SK-N-SH (cell line): ENCODE data around the gene ADAP1. TPM values are rescaled to one million over a fixed set of nuclear protein-coding genes. Genes with fewer than 3 reads are reported as not detected.

Experiments used
- CTCF ChIA-PET: fragments of 300-600, 350-600 bp; formaldehyde crosslinking; extraction: SDS; loops from one replicate; lab custom pipeline; 2021; lab: Yijun Ruan, JAX
- POLR2A ChIA-PET: fragments of 350-600 bp; sonication (Branson Sonifier 250); formaldehyde crosslinking; extraction: SDS; loops from one replicate; lab custom pipeline; 2020; ENCODE audit warnings: antibody characterized with exemption, inconsistent platforms; lab: Yijun Ruan, JAX
- DNase-seq: peaks from one replicate; pipeline ENCODE4 v3.0.0; 2012
- H2AFZ ChIP-seq: fragments of 200-600 bp; sonication (generic); 2 replicates; pipeline ENCODE4 v1.8.1; 2016; ENCODE audit warnings: antibody characterized with exemption, mild to moderate bottlenecking, low read depth
- H3F3A ChIP-seq: fragments of 200-600 bp; sonication (generic); replicated peaks from 2 replicates; pipeline ENCODE3; 2016; ENCODE audit warnings: antibody characterized with exemption, mild to moderate bottlenecking; ENCODE audit not compliant: insufficient read depth
- H3K27ac ChIP-seq, 2 experiments: fragments of 200-500 bp in 1 of 2; fragments of 200-600 bp in 1 of 2; sonication (Bioruptor generic) in 1 of 2; sonication (generic), shearing (Covaris generic) in 1 of 2; 2 replicates each; pipeline versions ENCODE4 v1.5.1 to v1.6.1; 2014 to 2016; ENCODE audit warnings: low read depth in 2 of 2, inconsistent platforms in 1 of 2, low read length in 1 of 2, mild to moderate bottlenecking in 1 of 2, mixed read lengths in 1 of 2
- H3K27me3 ChIP-seq: fragments of 200-600 bp; sonication (generic), shearing (Covaris generic); 2 replicates; pipeline ENCODE4 v1.6.1; 2016; ENCODE audit warnings: mixed run types; ENCODE audit not compliant: insufficient read depth
- H3K36me3 ChIP-seq, 2 experiments: fragments of 200-500 bp in 1 of 2; fragments of 200-600 bp in 1 of 2; sonication (Bioruptor generic) in 1 of 2; sonication (generic) in 1 of 2; replicated peaks in 1 of 2; 2 replicates each; pipeline versions ENCODE3 to v1.5.1; 2014 to 2016; ENCODE audit warnings: low read length in 1 of 2, mild to moderate bottlenecking in 1 of 2; ENCODE audit not compliant: insufficient read depth in 2 of 2, control insufficient read depth in 1 of 2
- H3K4me1 ChIP-seq, 2 experiments: fragments of 200-500 bp in 1 of 2; fragments of 200-600 bp in 1 of 2; sonication (Bioruptor generic) in 1 of 2; sonication (generic), shearing (Covaris generic) in 1 of 2; 2 replicates each; pipeline versions ENCODE4 v1.5.1 to v1.6.1; 2014 to 2016; ENCODE audit warnings: low read depth in 1 of 2, low read length in 1 of 2, mixed run types in 1 of 2; ENCODE audit not compliant: insufficient read depth in 2 of 2, control insufficient read depth in 1 of 2
- H3K4me2 ChIP-seq: fragments of 200-600 bp; sonication (generic), shearing (Covaris generic); 2 replicates; pipeline ENCODE4 v1.6.1; 2017; ENCODE audit warnings: mixed run types
- H3K4me3 ChIP-seq, 2 experiments: fragments of 200-500 bp in 1 of 2; fragments of 200-600 bp in 1 of 2; sonication (Bioruptor generic) in 1 of 2; sonication (generic), shearing (Covaris generic) in 1 of 2; 2 replicates each; pipeline versions ENCODE4 v1.5.1 to v1.8.1; 2014 to 2016; ENCODE audit warnings: low read depth in 2 of 2, inconsistent platforms in 1 of 2, low read length in 1 of 2, mild to moderate bottlenecking in 1 of 2, mixed read lengths in 1 of 2, moderate library complexity in 1 of 2
- H3K79me2 ChIP-seq: fragments of 200-600 bp; sonication (generic); 2 replicates; pipeline ENCODE4 v1.8.1; 2017; ENCODE audit warnings: mild to moderate bottlenecking; ENCODE audit not compliant: insufficient read depth
- H3K9ac ChIP-seq: fragments of 200-600 bp; sonication (generic); 2 replicates; pipeline ENCODE4 v1.6.1; 2017; ENCODE audit warnings: mixed run types
- H3K9me2 ChIP-seq: fragments of 200-600 bp; sonication (generic); 2 replicates; pipeline ENCODE4 v1.6.1; 2017; ENCODE audit warnings: mixed run types
- H3K9me3 ChIP-seq: fragments of 200-600 bp; sonication (generic); 2 replicates; pipeline ENCODE4 v1.6.1; 2017; ENCODE audit warnings: mixed run types, mild to moderate bottlenecking, moderate library complexity
- H4K20me1 ChIP-seq: fragments of 200-600 bp; sonication (generic); 2 replicates; pipeline ENCODE4 v1.6.1; 2017; ENCODE audit warnings: mild to moderate bottlenecking, mixed run types; ENCODE audit not compliant: insufficient read depth
- EP300 ChIP-seq, 2 experiments: IDR thresholded peaks; 2 replicates each; pipeline versions ENCODE4 v1.4.0 to v1.6.1; 2012; ENCODE audit warnings: borderline replicate concordance in 1 of 2, low read depth in 1 of 2, low read length in 1 of 2
- EZH2phosphoT487 ChIP-seq: fragments of 200-600 bp; sonication (generic); IDR thresholded peaks from 2 replicates; pipeline ENCODE4 v1.6.1; 2017; ENCODE audit warnings: low read depth, mixed run types, mild to moderate bottlenecking, antibody characterized with exemption, moderate library complexity, borderline replicate concordance
- FOSL2 ChIP-seq: IDR thresholded peaks from 2 replicates; pipeline ENCODE4 v1.4.0; 2012; ENCODE audit warnings: low read depth, mild to moderate bottlenecking, moderate library complexity, borderline replicate concordance
- FOXJ3 ChIP-seq: sonication (generic); formaldehyde crosslinking; IDR thresholded peaks from 2 replicates; pipeline ENCODE4 v1.5.1; 2020; ENCODE audit warnings: mild to moderate bottlenecking, missing genetic modification reagents
- JUND ChIP-seq: IDR thresholded peaks from 2 replicates; pipeline ENCODE4 v1.4.0; 2012
- MXI1 ChIP-seq: IDR thresholded peaks from 2 replicates; pipeline ENCODE4 v1.6.1; 2012; ENCODE audit warnings: mild to moderate bottlenecking, low read depth, low read length, improper control_type of control experiment
- NFIC ChIP-seq: IDR thresholded peaks from 2 replicates; pipeline ENCODE4 v1.4.0; 2012; ENCODE audit warnings: borderline replicate concordance
- POLR2AphosphoS5 ChIP-seq: IDR thresholded peaks from 2 replicates; pipeline ENCODE4 v1.6.1; 2012; ENCODE audit warnings: low read depth, low read length
- RCOR1 ChIP-seq: fragments of 150-350 bp; IDR thresholded peaks from 2 replicates; pipeline ENCODE4 v1.6.1; 2017; ENCODE audit warnings: antibody characterized with exemption, low read length
- RFX5 ChIP-seq: IDR thresholded peaks from 2 replicates; pipeline ENCODE4 v1.6.1; 2012; ENCODE audit warnings: mild to moderate bottlenecking, improper control_type of control experiment, low read length
- RXRA ChIP-seq: IDR thresholded peaks from 2 replicates; pipeline ENCODE4 v1.4.0; 2012; ENCODE audit warnings: low read depth, mild to moderate bottlenecking, borderline replicate concordance
- SIN3A ChIP-seq: IDR thresholded peaks from 2 replicates; pipeline ENCODE4 v1.6.1; 2012; ENCODE audit warnings: low read depth, mild to moderate bottlenecking, low read length, moderate library complexity, borderline replicate concordance
- SMC3 ChIP-seq: IDR thresholded peaks from 2 replicates; pipeline ENCODE4 v1.6.1; 2012; ENCODE audit warnings: low read depth, low read length, improper control_type of control experiment
- TAF1 ChIP-seq: IDR thresholded peaks from 2 replicates; pipeline ENCODE4 v1.6.1; 2012; ENCODE audit warnings: low read depth, mild to moderate bottlenecking, low read length, moderate library complexity, borderline replicate concordance
- TCF12 ChIP-seq: IDR thresholded peaks from 2 replicates; pipeline ENCODE4 v1.4.0; 2012
- WGBS: methylation state at CpG from one replicate; pipeline ENCODE4 v1.1.6; 2017; ENCODE audit warnings: low lambda C conversion rate; 5-methylcytosine and 5-hydroxymethylcytosine counted together
- polyA plus RNA-seq, 3 experiments: library from polyadenylated mRNA; depleted of rRNA; stranded (reverse); fragments of >200 nt; gene quantifications; 2 replicates each; pipeline ENCODE4 v1.2.3, GENCODE V29; 2012
- TF ChIP-seq, protein P1 (sequence below): fragments of 150-350 bp; IDR thresholded peaks from 2 replicates; pipeline ENCODE4 v1.6.1; 2017; ENCODE audit warnings: antibody characterized with exemption, low read length, low read depth, borderline replicate concordance
- TF ChIP-seq, protein P2 (sequence below): IDR thresholded peaks from 2 replicates; pipeline ENCODE4 v1.4.0; 2012; ENCODE audit warnings: low read depth
- TF ChIP-seq, protein P3 (sequence below): IDR thresholded peaks from 2 replicates; pipeline ENCODE4 v1.4.0; 2012; ENCODE audit warnings: low read depth, borderline replicate concordance
- TF ChIP-seq, protein P4 (sequence below): IDR thresholded peaks from 2 replicates; pipeline ENCODE4 v1.6.1; 2012; ENCODE audit warnings: mild to moderate bottlenecking, low read depth, low read length, moderate library complexity

ADAP1 gene
- polyA plus RNA-seq, 1 of the 3 experiments (the other 2 are of a cell fraction) = 3.2 TPM

DNA sequence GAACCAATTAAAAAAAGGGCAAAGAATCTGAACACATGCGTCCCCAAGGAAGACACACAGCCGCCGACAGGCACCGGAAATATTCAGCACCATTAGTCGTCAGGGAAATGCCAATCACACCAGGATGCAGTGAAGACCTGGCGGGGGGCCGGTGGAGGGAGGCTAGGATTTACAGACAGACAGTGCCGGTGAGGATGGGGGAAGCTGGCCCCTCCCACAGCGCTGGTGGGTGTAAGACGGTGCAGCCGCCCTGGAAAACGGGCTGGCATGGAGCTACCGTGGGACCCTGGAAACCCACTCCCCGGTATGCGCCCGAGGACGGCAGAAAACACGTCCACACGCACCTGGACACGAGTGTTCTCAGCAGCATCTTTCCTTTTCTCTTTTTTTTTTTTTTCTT, 4.8 kb upstream of the ADAP1 start:
- ChIA-PET POLR2A (no interaction called here), CTCF (interaction anchor here (1.0 to 11.7 kb wide), 6 partner anchors 15 to 638 kb away, joined by 3 to 99 read pairs (median 7); partner anchors contain the start of gene COX19)
- peaks cover under 1% of the 10 kb centered on the region; the same call in 1 of the 2 replicates for H4K20me1 ChIP-seq
- H3K79me2 ChIP-seq = no peaks in the 10 kb centered on the region
- no peak overlapping the region for H3K27ac ChIP-seq
- H3K9me3 ChIP-seq = no peaks in the 10 kb centered on the region
- no peak overlapping the region for H3K4me3 ChIP-seq
- no peaks in the 10 kb centered on the region for H3K9me2 ChIP-seq
- H3K4me2 ChIP-seq = no peak overlapping the region
- no peaks in the 10 kb centered on the region for H3K36me3 ChIP-seq
- H3K27me3 ChIP-seq = peaks cover 7% of the 10 kb centered on the region; the same call in 1 of the 2 replicates
- H2AFZ ChIP-seq = no peak overlapping the region
- H3K4me1 ChIP-seq = peaks cover 0 to 11% of the 10 kb centered on the region in 2 experiments; a peak in 1 of 4 replicates
- TF ChIP-seq TAF1 (no peak), FOXJ3 (CRISPR knock-in tag) (no peak), MXI1 (no peak), NFIC (no peak), FOSL2 (no peak), RCOR1 (no peak), SMC3 (no peak), RFX5 (no peak), JUND (no peak)
- TF ChIP-seq, protein P1, sequence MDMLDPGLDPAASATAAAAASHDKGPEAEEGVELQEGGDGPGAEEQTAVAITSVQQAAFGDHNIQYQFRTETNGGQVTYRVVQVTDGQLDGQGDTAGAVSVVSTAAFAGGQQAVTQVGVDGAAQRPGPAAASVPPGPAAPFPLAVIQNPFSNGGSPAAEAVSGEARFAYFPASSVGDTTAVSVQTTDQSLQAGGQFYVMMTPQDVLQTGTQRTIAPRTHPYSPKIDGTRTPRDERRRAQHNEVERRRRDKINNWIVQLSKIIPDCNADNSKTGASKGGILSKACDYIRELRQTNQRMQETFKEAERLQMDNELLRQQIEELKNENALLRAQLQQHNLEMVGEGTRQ = no peak
- TF ChIP-seq, protein P2, sequence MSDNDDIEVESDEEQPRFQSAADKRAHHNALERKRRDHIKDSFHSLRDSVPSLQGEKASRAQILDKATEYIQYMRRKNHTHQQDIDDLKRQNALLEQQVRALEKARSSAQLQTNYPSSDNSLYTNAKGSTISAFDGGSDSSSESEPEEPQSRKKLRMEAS = no peak
- H3K9ac ChIP-seq = no peak overlapping the region
- H3F3A ChIP-seq = peaks cover under 1% of the 10 kb centered on the region
- peak; percentile 42 for DNase-seq
- WGBS = 87% methylated on average over 20 of the region's 20 CpGs

DNA sequence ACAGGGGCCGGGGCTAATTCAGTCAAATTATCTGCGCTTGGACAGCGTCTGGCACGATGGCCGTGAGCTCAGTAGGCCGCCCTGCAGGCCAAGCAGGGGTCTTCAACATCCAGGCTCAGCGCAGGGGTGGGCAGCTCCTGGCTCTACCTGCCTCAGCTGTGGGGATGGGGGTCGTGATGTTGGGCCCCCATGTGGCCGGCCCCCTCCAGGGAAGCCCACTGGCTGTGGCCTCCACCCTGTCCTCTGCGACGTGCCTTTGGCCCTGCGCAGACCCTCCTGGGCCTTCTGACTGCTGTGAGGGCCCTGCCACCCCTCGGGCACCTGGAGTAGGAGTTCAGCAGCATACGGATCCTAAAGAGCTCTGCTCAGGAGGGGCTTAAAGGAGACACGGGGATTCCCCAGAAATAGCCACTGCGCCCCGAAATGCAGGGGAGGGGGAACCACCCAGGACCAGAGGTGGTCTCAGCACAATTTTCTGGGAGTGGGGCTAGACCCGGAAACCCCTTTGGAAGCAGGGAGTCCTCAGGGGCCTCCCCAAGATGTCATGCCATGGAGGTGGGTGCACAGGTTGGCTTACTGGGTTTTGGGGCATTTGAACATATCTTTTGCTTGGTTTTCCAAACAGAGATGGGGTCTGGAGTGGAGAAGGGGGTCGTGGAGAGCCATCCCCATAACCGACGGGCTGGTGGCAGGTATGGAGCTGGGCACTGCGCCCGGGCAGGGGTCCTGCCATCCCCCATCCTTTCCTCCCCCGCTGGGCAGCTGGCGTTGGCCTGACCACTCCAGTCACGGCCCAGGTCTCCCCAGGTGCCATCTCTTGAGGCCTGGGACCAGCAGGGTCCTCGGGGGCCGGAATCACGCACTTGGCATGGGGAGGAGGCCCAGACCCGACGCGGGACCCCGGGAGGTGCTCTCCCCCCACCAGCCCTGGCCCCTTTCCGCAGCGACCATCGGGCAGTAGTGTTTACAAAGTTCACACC, 4.0 kb upstream of the ADAP1 start:
- H3K4me1 ChIP-seq = peaks cover 0 to 10% of the 10 kb centered on the region in 2 experiments; a peak in 1 of 4 replicates
- no peak overlapping the region for H3K9ac ChIP-seq
- no peak overlapping the region for H3K4me2 ChIP-seq
- no peak overlapping the region for H3K27ac ChIP-seq
- H3K9me2 ChIP-seq = no peaks in the 10 kb centered on the region
- ChIA-PET POLR2A (no interaction called here), CTCF (interaction anchor here (0.8 to 11.7 kb wide), 12 partner anchors 9 to 218 kb away, joined by 3 to 99 read pairs (median 3); partner anchors contain the start of gene COX19)
- no peaks in the 10 kb centered on the region for H3F3A ChIP-seq
- H3K27me3 ChIP-seq = peaks cover 7% of the 10 kb centered on the region; the same call in 1 of the 2 replicates
- H3K79me2 ChIP-seq = no peaks in the 10 kb centered on the region
- no peaks in the 10 kb centered on the region for H3K9me3 ChIP-seq
- 0 out of 2 replicates have a peak, but pooled peaks cover under 1% of the 10 kb centered on the region for H4K20me1 ChIP-seq
- no peaks in the 10 kb centered on the region for H3K36me3 ChIP-seq
- no peak overlapping the region for H2AFZ ChIP-seq
- 73% methylated on average over 30 of the region's 36 CpGs for WGBS
- H3K4me3 ChIP-seq = no peak overlapping the region
- peak; percentile 78 for DNase-seq
- TF ChIP-seq EP300 (IDR thresholded peaks at IDR 0.05; ENCODE audit: borderline replicate concordance in 1 of 2, low read depth in 1 of 2, low read length in 1 of 2) = no peak
- no peak for TF ChIP-seq JUND
- TF ChIP-seq EZH2phosphoT487 = no peak
- TF ChIP-seq, protein P3, sequence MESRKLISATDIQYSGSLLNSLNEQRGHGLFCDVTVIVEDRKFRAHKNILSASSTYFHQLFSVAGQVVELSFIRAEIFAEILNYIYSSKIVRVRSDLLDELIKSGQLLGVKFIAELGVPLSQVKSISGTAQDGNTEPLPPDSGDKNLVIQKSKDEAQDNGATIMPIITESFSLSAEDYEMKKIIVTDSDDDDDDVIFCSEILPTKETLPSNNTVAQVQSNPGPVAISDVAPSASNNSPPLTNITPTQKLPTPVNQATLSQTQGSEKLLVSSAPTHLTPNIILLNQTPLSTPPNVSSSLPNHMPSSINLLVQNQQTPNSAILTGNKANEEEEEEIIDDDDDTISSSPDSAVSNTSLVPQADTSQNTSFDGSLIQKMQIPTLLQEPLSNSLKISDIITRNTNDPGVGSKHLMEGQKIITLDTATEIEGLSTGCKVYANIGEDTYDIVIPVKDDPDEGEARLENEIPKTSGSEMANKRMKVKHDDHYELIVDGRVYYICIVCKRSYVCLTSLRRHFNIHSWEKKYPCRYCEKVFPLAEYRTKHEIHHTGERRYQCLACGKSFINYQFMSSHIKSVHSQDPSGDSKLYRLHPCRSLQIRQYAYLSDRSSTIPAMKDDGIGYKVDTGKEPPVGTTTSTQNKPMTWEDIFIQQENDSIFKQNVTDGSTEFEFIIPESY = no peak
- TF ChIP-seq, protein P4, sequence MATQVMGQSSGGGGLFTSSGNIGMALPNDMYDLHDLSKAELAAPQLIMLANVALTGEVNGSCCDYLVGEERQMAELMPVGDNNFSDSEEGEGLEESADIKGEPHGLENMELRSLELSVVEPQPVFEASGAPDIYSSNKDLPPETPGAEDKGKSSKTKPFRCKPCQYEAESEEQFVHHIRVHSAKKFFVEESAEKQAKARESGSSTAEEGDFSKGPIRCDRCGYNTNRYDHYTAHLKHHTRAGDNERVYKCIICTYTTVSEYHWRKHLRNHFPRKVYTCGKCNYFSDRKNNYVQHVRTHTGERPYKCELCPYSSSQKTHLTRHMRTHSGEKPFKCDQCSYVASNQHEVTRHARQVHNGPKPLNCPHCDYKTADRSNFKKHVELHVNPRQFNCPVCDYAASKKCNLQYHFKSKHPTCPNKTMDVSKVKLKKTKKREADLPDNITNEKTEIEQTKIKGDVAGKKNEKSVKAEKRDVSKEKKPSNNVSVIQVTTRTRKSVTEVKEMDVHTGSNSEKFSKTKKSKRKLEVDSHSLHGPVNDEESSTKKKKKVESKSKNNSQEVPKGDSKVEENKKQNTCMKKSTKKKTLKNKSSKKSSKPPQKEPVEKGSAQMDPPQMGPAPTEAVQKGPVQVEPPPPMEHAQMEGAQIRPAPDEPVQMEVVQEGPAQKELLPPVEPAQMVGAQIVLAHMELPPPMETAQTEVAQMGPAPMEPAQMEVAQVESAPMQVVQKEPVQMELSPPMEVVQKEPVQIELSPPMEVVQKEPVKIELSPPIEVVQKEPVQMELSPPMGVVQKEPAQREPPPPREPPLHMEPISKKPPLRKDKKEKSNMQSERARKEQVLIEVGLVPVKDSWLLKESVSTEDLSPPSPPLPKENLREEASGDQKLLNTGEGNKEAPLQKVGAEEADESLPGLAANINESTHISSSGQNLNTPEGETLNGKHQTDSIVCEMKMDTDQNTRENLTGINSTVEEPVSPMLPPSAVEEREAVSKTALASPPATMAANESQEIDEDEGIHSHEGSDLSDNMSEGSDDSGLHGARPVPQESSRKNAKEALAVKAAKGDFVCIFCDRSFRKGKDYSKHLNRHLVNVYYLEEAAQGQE = no peak
- no peak for TF ChIP-seq POLR2AphosphoS5
- TF ChIP-seq RXRA = no peak
- TF ChIP-seq MXI1 = no peak
- no peak for TF ChIP-seq TCF12
- no peak for TF ChIP-seq SIN3A
